HepG2 (cell line): Measurements from ENCODE around the gene INO80E. TPM values are rescaled to one million over a fixed set of nuclear protein-coding genes. Genes with fewer than 3 reads are reported as not detected.
A peak's percentile ranks its signal among the peaks of the same experiment; 100 is the strongest.

Experiments used
- CBX5 ChIP-seq: sonication (generic); formaldehyde crosslinking; IDR thresholded peaks from 2 replicates; pipeline ENCODE4 v1.4.0; 2020; ENCODE audit warnings: missing genetic modification reagents, borderline replicate concordance
- DDIT3 ChIP-seq: sonication (generic); formaldehyde crosslinking; IDR thresholded peaks from 2 replicates; pipeline ENCODE4 v1.4.0; 2020; ENCODE audit warnings: mild to moderate bottlenecking, missing genetic modification reagents
- EHMT2 ChIP-seq: fragments of 200-600 bp; sonication (generic); IDR thresholded peaks from 2 replicates; pipeline ENCODE4 v1.7.0; 2017; ENCODE audit warnings: antibody characterized with exemption, low read depth, low read length, borderline replicate concordance
- HOMEZ ChIP-seq: IDR thresholded peaks from 2 replicates; pipeline ENCODE4 v1.6.1; 2016; ENCODE audit warnings: low read depth
- ZBTB21 ChIP-seq: sonication (generic); formaldehyde crosslinking; IDR thresholded peaks from 2 replicates; pipeline ENCODE4 v1.4.0; 2020; ENCODE audit warnings: missing genetic modification reagents
- ZBTB42 ChIP-seq: sonication (generic); formaldehyde crosslinking; IDR thresholded peaks from 2 replicates; pipeline ENCODE4 v1.5.0; 2020; ENCODE audit warnings: mild to moderate bottlenecking, missing genetic modification reagents
- ZBTB7B ChIP-seq: sonication (generic); formaldehyde crosslinking; IDR thresholded peaks from 2 replicates; pipeline ENCODE4 v1.4.0; 2020; ENCODE audit warnings: missing genetic modification reagents
- ZFY ChIP-seq: sonication (generic); formaldehyde crosslinking; IDR thresholded peaks from 2 replicates; pipeline ENCODE4 v1.4.0; 2020; ENCODE audit warnings: missing genetic modification reagents
- ZNF225 ChIP-seq: sonication (generic); formaldehyde crosslinking; IDR thresholded peaks from 2 replicates; pipeline ENCODE4 v1.4.0; 2020; ENCODE audit warnings: mild to moderate bottlenecking, missing genetic modification reagents
- ZNF326 ChIP-seq: sonication (generic); formaldehyde crosslinking; IDR thresholded peaks from 2 replicates; pipeline ENCODE4 v1.4.0; 2020; ENCODE audit warnings: missing genetic modification reagents, borderline replicate concordance
- ZNF354B ChIP-seq: sonication (generic); formaldehyde crosslinking; IDR thresholded peaks from 2 replicates; pipeline ENCODE4 v1.8.0; 2022; ENCODE audit warnings: mild to moderate bottlenecking, missing genetic modification reagents
- ZNF569 ChIP-seq: sonication (generic); formaldehyde crosslinking; IDR thresholded peaks from 2 replicates; pipeline ENCODE4 v1.5.0; 2020; ENCODE audit warnings: mild to moderate bottlenecking, missing genetic modification reagents, moderate library complexity, borderline replicate concordance
- ZNF792 ChIP-seq: IDR thresholded peaks from 2 replicates; pipeline ENCODE4 v1.6.1; 2016
- ZSCAN31 ChIP-seq: sonication (generic); formaldehyde crosslinking; IDR thresholded peaks from 2 replicates; pipeline ENCODE4 v1.5.0; 2020; ENCODE audit warnings: low read depth, mild to moderate bottlenecking, missing genetic modification reagents
- polyA plus RNA-seq, 8 experiments: library from polyadenylated mRNA; depleted of rRNA in 3 of 8; stranded (reverse) in 7 of 8; unstranded in 1 of 8; fragments of >200 nt; fragmentation: Illumina TruSeq in 4 of 8; extraction: Trizol in 4 of 8; gene quantifications; 2 replicates each; pipeline versions ENCODE4 v1.2.1 to v1.2.3, GENCODE V29; 2011 to 2016; ENCODE audit warnings: low read depth in 4 of 8, missing spikeins in 1 of 8, mixed read lengths in 1 of 8; ENCODE audit not compliant: insufficient read depth in 1 of 8
- total RNA-seq, 5 experiments: library from RNA; depleted of rRNA; stranded (reverse); fragments of >200 nt; fragmentation: Illumina TruSeq; extraction: Trizol; gene quantifications; 2 replicates each; pipeline ENCODE4 v1.2.3, GENCODE V29; 2016; ENCODE audit warnings: low read depth in 1 of 5
- TF ChIP-seq, protein P1 (sequence below), 2 experiments: sonication (generic) in 1 of 2; formaldehyde crosslinking in 1 of 2; IDR thresholded peaks; 2 replicates each; pipeline versions ENCODE4 v1.6.1 to v1.9.0; 2014 to 2022; ENCODE audit warnings: antibody characterized with exemption in 1 of 2, borderline replicate concordance in 1 of 2, inconsistent platforms in 1 of 2, low read depth in 1 of 2, missing genetic modification reagents in 1 of 2
- TF ChIP-seq, protein P2 (sequence below), 2 experiments: sonication (generic) in 1 of 2; formaldehyde crosslinking in 1 of 2; IDR thresholded peaks; 2 replicates each; pipeline versions ENCODE4 v1.5.1 to v1.6.1; 2011 to 2020; ENCODE audit warnings: borderline replicate concordance in 1 of 2, low read depth in 1 of 2, low read length in 1 of 2, mild to moderate bottlenecking in 1 of 2, missing genetic modification reagents in 1 of 2, moderate library complexity in 1 of 2

Gene INO80E
- total and polyA plus RNA-seq, 2 of the 13 experiments (the other 11 are each of a cell fraction or from before 2014, with no cell fraction given) = 25.8 to 45.6 TPM

DNA sequence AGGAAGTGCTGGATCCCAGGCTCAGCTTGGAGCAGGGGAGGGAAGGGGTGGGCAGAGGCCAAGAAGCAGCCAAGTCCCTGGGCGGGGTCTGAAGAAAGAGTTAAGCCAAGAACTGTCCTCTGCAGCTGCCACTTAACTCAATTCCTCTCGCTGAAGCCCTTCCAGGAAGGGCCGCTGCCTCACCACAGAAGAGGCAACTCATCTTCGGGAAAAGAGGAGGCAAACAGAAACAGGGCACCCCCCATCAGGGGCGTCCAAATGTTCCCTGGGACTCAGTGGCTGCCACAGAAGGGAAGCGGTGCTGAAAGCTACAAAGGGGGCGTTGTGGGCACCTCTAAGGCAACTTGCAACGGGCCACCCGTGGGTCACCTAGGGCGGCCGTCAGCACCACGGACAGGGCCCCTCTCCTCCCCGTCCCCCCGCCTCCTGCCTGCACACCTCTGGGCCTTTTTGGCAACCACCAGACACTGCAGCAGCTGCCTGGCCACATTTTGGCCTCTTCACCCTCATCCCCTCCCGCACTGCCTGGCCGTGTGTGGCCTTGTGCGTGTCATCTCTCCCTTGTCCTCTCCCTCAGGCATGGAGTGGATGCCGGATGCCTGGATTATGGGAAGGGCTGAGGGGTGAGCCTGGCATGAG lies 32.5 kb downstream of the INO80E start (continued):
- TF ChIP-seq, protein P1, sequence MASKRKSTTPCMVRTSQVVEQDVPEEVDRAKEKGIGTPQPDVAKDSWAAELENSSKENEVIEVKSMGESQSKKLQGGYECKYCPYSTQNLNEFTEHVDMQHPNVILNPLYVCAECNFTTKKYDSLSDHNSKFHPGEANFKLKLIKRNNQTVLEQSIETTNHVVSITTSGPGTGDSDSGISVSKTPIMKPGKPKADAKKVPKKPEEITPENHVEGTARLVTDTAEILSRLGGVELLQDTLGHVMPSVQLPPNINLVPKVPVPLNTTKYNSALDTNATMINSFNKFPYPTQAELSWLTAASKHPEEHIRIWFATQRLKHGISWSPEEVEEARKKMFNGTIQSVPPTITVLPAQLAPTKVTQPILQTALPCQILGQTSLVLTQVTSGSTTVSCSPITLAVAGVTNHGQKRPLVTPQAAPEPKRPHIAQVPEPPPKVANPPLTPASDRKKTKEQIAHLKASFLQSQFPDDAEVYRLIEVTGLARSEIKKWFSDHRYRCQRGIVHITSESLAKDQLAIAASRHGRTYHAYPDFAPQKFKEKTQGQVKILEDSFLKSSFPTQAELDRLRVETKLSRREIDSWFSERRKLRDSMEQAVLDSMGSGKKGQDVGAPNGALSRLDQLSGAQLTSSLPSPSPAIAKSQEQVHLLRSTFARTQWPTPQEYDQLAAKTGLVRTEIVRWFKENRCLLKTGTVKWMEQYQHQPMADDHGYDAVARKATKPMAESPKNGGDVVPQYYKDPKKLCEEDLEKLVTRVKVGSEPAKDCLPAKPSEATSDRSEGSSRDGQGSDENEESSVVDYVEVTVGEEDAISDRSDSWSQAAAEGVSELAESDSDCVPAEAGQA (IDR thresholded peaks at IDR 0.05; ENCODE audit: low read depth) = no peak
- TF ChIP-seq, protein P1 (CRISPR knock-in tag; IDR thresholded peaks at IDR 0.05; ENCODE audit: borderline replicate concordance) = no peak
- TF ChIP-seq ZNF569 (CRISPR knock-in tag) = no peak
- no peak for TF ChIP-seq CBX5
- TF ChIP-seq HOMEZ = no peak
- TF ChIP-seq ZNF354B (CRISPR knock-in tag) = no peak
- TF ChIP-seq ZNF792 = no peak
- no peak for TF ChIP-seq ZSCAN31
- no peak for TF ChIP-seq ZBTB7B (CRISPR knock-in tag)
- TF ChIP-seq DDIT3 (CRISPR knock-in tag) = no peak
- no peak for TF ChIP-seq ZBTB42 (CRISPR knock-in tag)
- TF ChIP-seq ZNF225 (CRISPR knock-in tag) = no peak
- TF ChIP-seq ZFY (CRISPR knock-in tag) = no peak
- TF ChIP-seq, protein P2, sequence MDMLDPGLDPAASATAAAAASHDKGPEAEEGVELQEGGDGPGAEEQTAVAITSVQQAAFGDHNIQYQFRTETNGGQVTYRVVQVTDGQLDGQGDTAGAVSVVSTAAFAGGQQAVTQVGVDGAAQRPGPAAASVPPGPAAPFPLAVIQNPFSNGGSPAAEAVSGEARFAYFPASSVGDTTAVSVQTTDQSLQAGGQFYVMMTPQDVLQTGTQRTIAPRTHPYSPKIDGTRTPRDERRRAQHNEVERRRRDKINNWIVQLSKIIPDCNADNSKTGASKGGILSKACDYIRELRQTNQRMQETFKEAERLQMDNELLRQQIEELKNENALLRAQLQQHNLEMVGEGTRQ (IDR thresholded peaks at IDR 0.05; ENCODE audit: low read depth, low read length) = no peak
- TF ChIP-seq, protein P2 (CRISPR knock-in tag; IDR thresholded peaks at IDR 0.05; ENCODE audit: borderline replicate concordance) = no peak
- no peak for TF ChIP-seq ZBTB21 (CRISPR knock-in tag)
- TF ChIP-seq EHMT2 = peak; percentile 81; the same call in 1 of the 2 replicates
- no peak for TF ChIP-seq ZNF326 (CRISPR knock-in tag)
